Stimulated activated CD8-positive, alpha-beta memory T cell treated with anti-CD3 and anti-CD28 coated beads, Interleukin-7, amount 100 ng/mL, for 48 hours (primary cell): ENCODE data around the gene LHB.
"Not testable (repeated sequence)": the region's sequence is repeated elsewhere in the genome, so short reads cannot be mapped to it uniquely, and the experiment has no call there.

Source experiments
- DNase-seq, 2 donors: peaks; one replicate each; pipeline ENCODE4 v3.0.0-alpha.2; 2020; ENCODE audit warnings: low read depth in 1 of 2; ENCODE audit errors: extremely low read depth in 1 of 2

Gene LHB

DNA sequence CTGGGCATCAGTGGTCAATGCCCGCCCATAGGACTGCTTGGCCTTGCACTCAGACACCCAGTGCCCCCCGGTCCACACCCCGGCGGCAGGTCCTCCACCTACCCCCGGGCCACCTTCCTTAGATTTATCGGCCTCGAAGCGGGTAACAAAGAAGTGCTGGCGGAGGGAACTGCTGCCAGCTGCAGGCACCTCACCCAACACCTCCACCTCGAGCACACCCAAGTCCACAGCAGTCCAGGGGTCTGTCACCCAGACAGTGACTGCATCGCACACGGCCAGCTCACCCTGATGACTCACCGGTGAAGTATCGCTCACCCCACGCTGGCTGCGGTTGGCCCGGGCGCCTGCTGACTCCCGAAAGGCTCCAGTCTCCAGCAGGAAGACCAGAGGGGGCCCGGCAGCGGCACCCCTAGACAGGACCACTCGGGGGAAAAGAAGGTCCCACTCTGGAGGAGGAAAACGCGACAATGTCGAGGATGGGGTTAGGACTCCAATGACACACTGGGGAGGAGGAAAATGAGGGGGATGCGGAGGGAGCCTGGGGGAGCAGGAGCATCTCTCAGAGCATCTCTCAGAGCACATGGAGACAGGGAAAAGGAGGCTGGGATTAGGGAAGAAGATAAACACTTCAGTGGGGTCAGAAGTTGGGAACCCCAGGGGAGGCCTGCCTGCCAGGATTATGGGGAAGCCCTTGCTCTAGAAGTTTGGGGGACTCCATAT is 21.8 kb upstream of the LHB start:
- not testable (repeated sequence) for DNase-seq

DNA sequence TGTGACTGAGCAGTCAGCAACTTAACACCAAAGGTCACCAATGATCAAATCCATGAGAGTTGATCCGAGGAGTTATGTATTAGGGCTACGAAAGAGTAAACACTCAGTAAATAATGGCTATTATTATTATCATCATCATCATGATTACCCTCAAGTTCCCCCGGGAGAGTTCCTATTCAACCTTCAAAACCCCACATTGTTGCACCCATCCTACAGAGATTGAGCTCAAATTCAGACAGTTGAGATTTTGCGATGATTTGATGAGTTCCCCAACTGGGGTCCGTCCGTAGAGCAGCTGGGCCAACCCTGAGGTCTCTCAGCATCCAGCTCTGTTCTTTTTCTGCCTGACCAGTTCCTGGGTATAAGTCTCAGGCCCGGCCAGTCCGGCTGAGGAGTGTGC is 21.2 kb upstream of the LHB start:
- not testable (repeated sequence) for DNase-seq

DNA sequence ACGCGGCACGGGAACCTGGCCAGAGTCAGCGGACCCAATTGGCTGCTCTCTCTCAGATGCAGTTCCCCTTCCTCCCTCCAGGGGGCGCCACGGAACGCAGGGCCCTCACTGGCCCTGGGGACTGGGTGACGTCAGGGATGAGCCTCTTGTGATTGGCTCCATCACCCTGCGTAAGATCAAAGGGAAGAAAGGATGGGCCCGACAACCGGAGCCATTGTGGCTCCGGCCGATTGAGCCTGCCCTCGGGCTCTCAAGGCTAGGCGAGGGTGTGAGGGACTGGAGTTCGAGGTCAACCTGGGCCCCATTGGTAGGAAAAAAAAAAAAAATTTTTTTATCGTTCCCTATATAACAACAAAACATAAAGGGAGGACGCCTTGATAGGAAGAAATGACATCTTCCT is 19.9 kb upstream of the LHB start, which contains the start of gene CGB1:
Gene CGB1 (minus strand): TSS at position 81 of the 400 bp plus-strand sequence. CDS start 184 bp downstream, outside the sequence.
- DNase-seq = peak; percentile 46 to 57

- DNase-seq = peak; percentile 74 to 83
Observed at GRCh38 chr19:49031642-49032301, 14.9 kb upstream of the LHB start, which contains the start of gene CGB2. Gene CGB2 (plus strand): TSS chr19:49031890. CDS start chr19:49032096, 206 bp downstream.

DNA sequence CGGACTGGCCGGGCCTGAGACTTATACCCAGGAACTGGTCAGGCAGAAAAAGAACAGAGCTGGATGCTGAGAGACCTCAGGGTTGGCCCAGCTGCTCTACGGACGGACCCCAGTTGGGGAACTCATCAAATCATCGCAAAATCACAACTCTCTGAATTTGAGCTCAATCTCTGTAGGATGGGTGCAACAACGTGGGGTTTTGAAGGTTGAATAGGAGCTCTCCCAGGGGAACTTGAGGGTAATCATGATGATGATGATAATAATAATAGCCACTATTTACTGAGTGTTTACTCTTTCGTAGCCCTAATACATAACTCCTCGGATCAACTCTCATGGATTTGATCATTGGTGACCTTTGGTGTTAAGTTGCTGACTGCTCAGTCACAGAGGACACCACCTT is 13.4 kb upstream of the LHB start:
- not testable (repeated sequence) for DNase-seq

DNA sequence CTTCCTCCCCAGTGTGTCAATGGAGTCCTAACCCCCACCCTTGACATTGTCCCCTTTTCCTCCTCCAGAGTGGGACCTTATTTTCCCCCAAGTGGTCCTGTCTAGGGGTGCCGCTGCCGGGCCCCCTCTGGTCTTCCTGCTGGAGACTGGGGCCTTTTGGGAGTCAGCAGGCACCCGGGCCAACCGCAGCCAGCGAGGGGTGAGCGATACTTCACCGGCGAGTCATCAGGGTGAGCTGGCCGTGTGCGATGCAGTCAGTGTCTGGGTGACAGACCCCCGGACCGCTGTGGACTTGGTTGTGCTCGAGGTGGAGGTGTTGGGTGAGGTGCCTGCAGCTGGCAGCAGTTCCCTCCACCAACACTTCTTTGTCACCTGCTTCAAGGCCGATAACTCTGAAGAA is 12.9 kb upstream of the LHB start:
- DNase-seq = not testable (repeated sequence)

DNA sequence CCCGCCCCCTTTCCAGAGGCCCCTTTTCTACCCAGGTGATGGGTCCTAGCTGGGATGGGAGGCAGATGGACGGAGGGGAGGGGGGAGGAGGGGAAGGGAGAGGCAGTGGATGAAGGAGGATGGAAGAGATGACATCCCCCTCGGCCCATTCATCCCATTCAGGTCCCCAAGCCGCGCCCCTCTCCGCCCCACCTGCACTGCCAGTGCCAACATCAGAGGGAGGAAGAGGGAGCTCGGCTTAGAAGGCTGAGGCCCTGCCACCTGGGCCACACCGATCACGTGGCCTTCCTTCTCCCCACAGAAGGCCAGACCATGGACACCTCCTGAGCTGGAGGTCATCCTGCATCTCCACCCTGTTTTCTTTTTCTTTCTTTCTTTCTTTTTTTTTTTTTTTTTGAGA is 11.8 kb upstream of the LHB start:
- DNase-seq = not testable (repeated sequence)

DNA sequence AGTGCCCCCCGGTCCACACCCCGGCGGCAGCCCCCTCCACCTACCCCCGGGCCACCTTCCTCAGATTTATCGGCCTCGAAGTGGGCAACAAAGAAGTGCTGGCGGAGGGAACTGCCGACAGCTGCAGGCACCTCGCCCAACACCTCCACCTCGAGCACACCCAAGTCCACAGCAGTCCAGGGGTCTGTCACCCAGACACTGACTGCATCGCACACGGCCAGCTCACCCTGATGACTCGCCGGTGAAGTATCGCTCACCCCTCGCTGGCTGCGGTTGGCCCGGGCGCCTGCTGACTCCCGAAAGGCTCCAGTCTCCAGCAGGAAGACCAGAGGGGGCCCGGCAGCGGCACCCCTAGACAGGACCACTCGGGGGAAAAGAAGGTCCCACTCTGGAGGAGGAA is 8.7 kb upstream of the LHB start:
- DNase-seq = not testable (repeated sequence)

DNA sequence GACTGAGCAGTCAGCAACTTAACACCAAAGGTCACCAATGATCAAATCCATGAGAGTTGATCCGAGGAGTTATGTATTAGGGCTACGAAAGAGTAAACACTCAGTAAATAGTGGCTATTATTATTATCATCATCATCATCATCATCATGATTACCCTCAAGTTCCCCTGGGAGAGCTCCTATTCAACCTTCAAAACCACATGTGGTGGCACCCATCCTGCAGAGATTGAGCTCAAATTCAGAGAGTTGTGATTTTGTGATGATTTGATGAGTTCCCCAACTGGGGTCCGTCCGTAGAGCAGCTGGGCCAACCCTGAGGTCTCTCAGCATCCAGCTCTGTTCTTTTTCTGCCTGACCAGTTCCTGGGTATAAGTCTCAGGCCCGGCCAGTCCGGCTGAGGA is 8.2 kb upstream of the LHB start:
- DNase-seq = not testable (repeated sequence)

DNA sequence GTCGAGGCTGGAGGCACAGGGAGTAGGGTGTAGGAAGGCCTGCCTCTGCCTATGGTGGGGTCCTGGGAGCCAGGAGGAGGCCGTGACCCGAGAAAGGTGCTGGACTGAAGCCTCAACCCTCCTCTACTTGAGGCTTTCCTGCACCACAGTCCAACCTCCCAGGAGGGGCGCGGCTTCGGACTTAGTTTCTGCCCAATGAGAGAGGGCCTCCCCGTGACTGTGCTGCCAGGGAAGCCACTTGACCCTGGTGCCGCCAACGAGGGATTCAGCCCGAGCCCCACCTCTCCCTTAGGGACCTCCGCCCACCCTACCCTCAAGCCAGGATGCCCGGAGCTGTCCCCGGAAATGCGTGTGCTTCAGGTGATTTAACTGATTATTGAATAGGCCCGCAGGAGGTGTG is 7.3 kb upstream of the LHB start, which contains the start of gene CGB3:
Gene CGB3 (minus strand): TSS at position 101 of the 400 bp plus-strand sequence. CDS start 362 bp downstream, outside the sequence.
- DNase-seq = not testable (repeated sequence)

DNA sequence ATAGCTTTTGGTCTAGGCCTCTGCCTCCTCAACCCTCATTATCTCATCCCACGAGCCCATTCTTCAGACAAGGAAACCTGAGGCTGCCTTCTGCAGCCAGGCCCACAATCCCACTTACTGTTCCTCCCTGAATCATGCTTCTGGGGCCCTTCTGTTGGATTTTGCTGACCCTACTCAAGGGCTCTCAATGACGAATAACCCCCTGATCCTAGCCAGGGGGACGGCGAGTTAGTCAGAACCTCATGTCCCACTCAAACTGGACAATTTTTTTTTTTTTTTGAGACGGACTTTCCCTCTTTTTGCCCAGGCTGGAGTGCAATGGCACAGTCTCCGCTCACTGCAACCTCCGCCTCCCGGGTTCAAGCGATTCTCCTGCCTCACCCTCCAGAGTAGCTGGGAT is 5.2 kb upstream of the LHB start:
- DNase-seq = no peak

- DNase-seq = no peak
Observed at GRCh38 chr19:49020931-49021895, 4.3 kb upstream of the LHB start.

- DNase-seq = no peak
Observed at GRCh38 chr19:49020342-49020741, 3.5 kb upstream of the LHB start.

DNA sequence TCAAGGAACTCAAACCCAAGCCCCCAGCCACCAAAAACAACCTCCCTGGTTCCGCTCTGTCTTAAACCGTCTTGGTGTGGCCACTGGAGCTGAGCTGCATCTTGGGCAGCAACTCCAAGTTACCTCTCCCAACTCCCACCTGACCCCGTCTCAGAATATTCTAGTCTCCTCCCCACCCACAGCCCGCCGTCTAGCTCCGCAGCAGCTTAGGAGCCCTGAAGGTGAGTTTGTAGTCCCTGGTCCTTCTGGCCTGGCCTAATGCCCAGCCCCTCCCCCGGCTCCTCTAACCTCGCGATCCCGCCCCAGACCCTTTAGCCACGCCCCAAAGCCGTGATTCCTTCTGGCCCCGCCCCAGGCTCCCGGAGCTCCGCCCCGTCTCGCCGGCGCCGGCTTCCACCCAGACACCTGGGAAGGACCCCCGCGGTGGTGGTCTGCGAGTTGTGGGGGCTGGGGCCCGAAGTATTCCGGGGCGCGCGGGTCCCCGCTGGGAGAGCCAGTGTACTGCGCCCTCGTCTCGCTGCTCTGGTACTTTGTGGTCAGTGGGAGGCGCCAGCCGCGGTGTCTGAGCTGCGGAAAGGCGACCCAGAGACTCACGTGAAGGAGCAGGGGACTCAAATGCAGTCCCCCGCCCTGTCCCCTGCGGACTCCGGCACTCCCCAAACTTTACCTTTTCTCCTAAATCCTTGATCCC is 2.5 kb upstream of the LHB start:
- DNase-seq = peak in 1 of 2 donors; percentile 53

GRCh38 chr19:49018388-49019241 is 1.7 kb upstream of the LHB start:
- not testable (repeated sequence) for DNase-seq

DNA sequence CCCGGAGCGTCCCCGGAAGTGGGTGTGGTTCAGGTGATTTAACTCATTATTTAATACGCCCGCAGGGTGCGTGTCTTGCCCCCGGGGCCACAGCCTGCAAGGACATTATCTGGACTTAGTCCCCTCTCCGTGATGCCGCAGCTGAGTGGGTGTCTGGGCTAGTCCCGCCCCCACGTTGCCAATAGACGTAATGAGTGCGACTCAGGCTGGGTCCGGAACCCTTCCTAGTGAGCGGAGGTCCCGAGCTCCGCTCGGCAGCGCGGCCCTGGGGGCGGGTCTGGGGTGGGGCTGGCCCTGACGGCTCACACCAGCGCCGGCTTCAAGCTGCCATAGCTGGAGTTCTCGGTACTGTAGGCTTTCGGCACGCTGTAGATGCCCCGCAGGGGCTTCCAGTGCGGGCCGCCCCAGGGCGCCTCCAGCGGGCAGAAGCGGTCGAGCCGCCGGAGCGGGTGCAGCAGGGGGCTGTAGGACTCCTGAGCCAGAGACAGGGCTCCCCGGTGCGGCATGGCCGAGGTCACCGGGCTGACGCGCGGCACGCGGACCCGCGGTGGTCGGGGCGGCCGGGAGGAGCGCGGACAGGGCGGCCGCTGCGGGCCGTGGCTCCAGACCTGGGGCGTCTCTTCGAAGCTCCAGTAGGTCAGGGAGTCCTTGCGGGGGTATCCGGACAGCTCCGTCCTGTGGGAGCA is 918 bp upstream of the LHB start:
- DNase-seq = peak; percentile 36 to 47

GRCh38 chr19:49016067-49016839 is 638 bp downstream of the LHB start:
- DNase-seq = no peak

GRCh38 chr19:49014870-49015255 is 2.0 kb downstream of the LHB start:
- DNase-seq = no peak
